GM12878 (cell line): ENCODE measurements around the gene FAM187B.

ENCODE experiments used
- HDAC6 ChIP-seq: fragments of 200-600 bp; sonication (generic); IDR thresholded peaks from one replicate; pipeline ENCODE4 v1.8.0; 2017; ENCODE audit warnings: antibody characterized with exemption; ENCODE audit not compliant: unreplicated experiment
- JUND ChIP-seq: IDR thresholded peaks from 2 replicates; pipeline ENCODE4 v1.6.1; 2012; ENCODE audit warnings: low read depth, mild to moderate bottlenecking, low read length, improper control_type of control experiment, moderate library complexity
- TF ChIP-seq, protein P1 (sequence below), 3 experiments: IDR thresholded peaks in 2 of 3; conservative IDR thresholded peaks in 1 of 3; 2 replicates each; pipeline ENCODE4 v1.5.1; 2011; ENCODE audit warnings: low read depth in 3 of 3, low read length in 3 of 3, mild to moderate bottlenecking in 3 of 3, control low read depth in 2 of 3, moderate library complexity in 2 of 3, inconsistent platforms in 1 of 3, mixed read lengths in 1 of 3; ENCODE audit not compliant: control insufficient read depth in 2 of 3, insufficient read depth in 1 of 3; ENCODE audit errors: extremely low read depth in 1 of 3

DNA sequence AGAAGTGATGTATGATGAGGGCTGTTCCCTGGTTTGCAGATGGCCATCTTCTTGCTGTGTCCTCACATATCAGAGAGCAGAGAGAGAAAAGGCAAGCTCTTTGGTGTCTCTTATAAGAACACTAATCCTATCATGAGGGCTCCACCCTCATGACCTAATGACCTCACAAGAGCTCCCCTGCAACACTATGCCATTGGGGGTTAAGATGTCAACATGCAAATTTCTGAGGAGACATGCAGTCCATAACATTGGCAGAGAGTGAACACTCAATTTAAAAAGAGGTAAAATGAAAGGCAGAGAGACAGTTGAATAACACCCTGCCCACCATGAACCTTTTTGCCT lies 10.9 kb downstream of the FAM187B start:
- TF ChIP-seq, protein P1, sequence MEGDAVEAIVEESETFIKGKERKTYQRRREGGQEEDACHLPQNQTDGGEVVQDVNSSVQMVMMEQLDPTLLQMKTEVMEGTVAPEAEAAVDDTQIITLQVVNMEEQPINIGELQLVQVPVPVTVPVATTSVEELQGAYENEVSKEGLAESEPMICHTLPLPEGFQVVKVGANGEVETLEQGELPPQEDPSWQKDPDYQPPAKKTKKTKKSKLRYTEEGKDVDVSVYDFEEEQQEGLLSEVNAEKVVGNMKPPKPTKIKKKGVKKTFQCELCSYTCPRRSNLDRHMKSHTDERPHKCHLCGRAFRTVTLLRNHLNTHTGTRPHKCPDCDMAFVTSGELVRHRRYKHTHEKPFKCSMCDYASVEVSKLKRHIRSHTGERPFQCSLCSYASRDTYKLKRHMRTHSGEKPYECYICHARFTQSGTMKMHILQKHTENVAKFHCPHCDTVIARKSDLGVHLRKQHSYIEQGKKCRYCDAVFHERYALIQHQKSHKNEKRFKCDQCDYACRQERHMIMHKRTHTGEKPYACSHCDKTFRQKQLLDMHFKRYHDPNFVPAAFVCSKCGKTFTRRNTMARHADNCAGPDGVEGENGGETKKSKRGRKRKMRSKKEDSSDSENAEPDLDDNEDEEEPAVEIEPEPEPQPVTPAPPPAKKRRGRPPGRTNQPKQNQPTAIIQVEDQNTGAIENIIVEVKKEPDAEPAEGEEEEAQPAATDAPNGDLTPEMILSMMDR (IDR thresholded peaks at IDR 0.05 in 2 of 3, conservative IDR thresholded peaks at IDR 0.05 in 1 of 3; ENCODE audit: control insufficient read depth in 2 of 3, extremely low read depth in 1 of 3, insufficient read depth in 1 of 3, low read depth in 3 of 3, low read length in 3 of 3), result no peak
- TF ChIP-seq HDAC6 (no peak), JUND (no peak)
